ENCODE measurements around the gene ERCC5. TPM values are rescaled to one million over a fixed set of nuclear protein-coding genes. Genes with fewer than 3 reads are reported as not detected.

The ERCC5 gene
- total RNA-seq, 1 experiment from 2014 or later = 37.6 TPM

DNA sequence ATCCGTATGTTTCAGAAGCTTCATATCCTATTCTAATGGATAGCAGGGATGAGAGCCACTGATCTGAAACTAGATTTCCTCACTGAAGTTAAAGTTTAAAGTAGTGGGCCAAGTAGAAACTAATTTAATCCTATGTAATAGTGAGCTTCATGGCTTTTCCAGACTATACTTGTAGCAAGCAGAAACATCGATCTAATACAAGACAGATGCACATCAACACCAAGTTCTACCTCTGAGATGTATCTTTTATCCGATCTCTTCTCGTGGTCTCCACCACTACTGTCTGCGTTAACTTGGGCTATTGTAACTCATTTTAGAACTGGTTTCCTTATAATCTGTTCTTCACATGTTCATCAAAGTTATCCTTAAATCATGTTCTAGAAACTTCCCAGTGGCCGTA is 3.1 kb downstream of the ERCC5 start:
- intact Hi-C loops (cut with micrococcal nuclease; ENCODE audit: unreplicated experiment) = loop anchor here (1.0 to 5.0 kb wide), 2 partner anchors 197 to 269 kb away; no protein-coding TSS in a partner anchor
- Histone ChIP-seq H3K9me3 (ENCODE audit: low read depth, low read length, poor library complexity, severe bottlenecking) (no peaks in the 10 kb centered on the region), H3K4me1 (ENCODE audit: insufficient read depth, low read length, poor library complexity, severe bottlenecking) (peaks cover 9% of the 10 kb centered on the region), H3K27ac (ENCODE audit: low read depth, low read length, poor library complexity, severe bottlenecking) (no peak overlapping the region), H3K36me3 (ENCODE audit: insufficient read depth, low read length, poor library complexity, severe bottlenecking) (peaks cover 2% of the 10 kb centered on the region), H3K4me3 (ENCODE audit: low read depth, low read length, poor library complexity, severe bottlenecking) (no peak overlapping the region), H3K27me3 (replicated peaks; ENCODE audit: insufficient read depth, low read depth, low read length, poor library complexity) (no peaks in the 10 kb centered on the region)
- POLR2A ChIA-PET (ENCODE audit: low non-redundant PET) = interaction anchor here (0.7 kb wide), 1 partner anchor 15 kb away, joined by 6 read pairs; no protein-coding TSS in a partner anchor
- no peak for DNase-seq (ENCODE audit: low spot score)
- TF ChIP-seq EZH2 (IDR thresholded peaks at IDR 0.05; ENCODE audit: borderline replicate concordance, low read depth, low read length, poor library complexity, severe bottlenecking) = no peak
- TF ChIP-seq, protein P1, sequence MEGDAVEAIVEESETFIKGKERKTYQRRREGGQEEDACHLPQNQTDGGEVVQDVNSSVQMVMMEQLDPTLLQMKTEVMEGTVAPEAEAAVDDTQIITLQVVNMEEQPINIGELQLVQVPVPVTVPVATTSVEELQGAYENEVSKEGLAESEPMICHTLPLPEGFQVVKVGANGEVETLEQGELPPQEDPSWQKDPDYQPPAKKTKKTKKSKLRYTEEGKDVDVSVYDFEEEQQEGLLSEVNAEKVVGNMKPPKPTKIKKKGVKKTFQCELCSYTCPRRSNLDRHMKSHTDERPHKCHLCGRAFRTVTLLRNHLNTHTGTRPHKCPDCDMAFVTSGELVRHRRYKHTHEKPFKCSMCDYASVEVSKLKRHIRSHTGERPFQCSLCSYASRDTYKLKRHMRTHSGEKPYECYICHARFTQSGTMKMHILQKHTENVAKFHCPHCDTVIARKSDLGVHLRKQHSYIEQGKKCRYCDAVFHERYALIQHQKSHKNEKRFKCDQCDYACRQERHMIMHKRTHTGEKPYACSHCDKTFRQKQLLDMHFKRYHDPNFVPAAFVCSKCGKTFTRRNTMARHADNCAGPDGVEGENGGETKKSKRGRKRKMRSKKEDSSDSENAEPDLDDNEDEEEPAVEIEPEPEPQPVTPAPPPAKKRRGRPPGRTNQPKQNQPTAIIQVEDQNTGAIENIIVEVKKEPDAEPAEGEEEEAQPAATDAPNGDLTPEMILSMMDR (conservative IDR thresholded peaks at IDR 0.05; ENCODE audit: low read depth, low read length) = no peak
- CTCF ChIA-PET = no interaction called here
- no TSS peak for BruUV-seq (replicated peaks)

DNA sequence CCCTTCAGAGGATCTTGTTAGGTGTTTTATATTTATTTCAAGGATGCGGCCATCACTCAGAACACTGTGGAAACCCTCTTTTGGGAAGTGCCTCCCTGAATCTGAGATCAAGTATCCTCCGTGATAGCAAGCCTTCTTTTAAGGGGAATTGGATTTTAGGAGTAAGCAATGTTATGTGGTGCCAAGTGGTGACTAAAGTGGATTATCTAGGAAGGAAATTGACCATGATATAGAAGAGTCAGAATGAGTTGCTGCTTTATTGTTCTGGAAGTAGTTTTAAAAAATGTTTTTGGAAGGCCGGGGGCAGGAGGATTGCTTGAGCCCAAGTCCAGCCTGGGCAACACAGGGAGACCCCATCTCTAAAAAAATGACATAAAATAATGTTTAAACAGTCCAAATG is 6.7 kb downstream of the ERCC5 start:
- intact Hi-C loops (cut with micrococcal nuclease; ENCODE audit: unreplicated experiment) = no loop called here
- no peaks in the 10 kb centered on the region for H3K9me3 ChIP-seq (ENCODE audit: low read depth, low read length, poor library complexity, severe bottlenecking)
- no peak overlapping the region for H3K4me3 ChIP-seq (ENCODE audit: low read depth, low read length, poor library complexity, severe bottlenecking)
- POLR2A ChIA-PET (ENCODE audit: low non-redundant PET) = no interaction called here
- H3K27me3 ChIP-seq (replicated peaks; ENCODE audit: insufficient read depth, low read depth, low read length, poor library complexity) = no peaks in the 10 kb centered on the region
- CTCF ChIA-PET = no interaction called here
- no peak for DNase-seq (ENCODE audit: low spot score)
- peaks cover 6% of the 10 kb centered on the region for H3K4me1 ChIP-seq (ENCODE audit: insufficient read depth, low read length, poor library complexity, severe bottlenecking)
- TF ChIP-seq, protein P1 (conservative IDR thresholded peaks at IDR 0.05; ENCODE audit: low read depth, low read length) = no peak
- no peak for TF ChIP-seq EZH2 (IDR thresholded peaks at IDR 0.05; ENCODE audit: borderline replicate concordance, low read depth, low read length, poor library complexity, severe bottlenecking)
- H3K36me3 ChIP-seq (ENCODE audit: insufficient read depth, low read length, poor library complexity, severe bottlenecking) = peaks cover 17% of the 10 kb centered on the region
- H3K27ac ChIP-seq (ENCODE audit: low read depth, low read length, poor library complexity, severe bottlenecking) = no peak overlapping the region
- no TSS peak for BruUV-seq (replicated peaks)

DNA sequence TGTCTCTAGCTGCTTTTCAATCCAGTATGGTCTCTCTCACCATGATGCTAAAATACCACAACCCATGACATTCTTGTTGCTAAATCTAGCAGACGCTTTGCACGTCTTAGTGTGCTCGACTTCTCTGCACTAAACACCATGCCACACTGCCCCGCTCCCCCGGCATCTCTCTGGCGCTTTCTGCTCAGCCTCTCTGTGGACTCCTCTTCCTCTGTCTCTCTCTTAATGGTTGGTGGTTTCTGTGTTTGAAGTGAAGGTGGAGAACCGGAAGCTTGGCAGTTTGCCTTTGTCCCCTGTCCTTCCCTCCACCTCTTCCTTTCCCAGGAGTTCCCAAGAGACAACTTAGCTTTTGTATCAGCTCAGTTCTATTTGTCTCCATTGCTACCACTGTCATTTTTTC is 8.8 kb downstream of the ERCC5 start:
- intact Hi-C loops (cut with micrococcal nuclease; ENCODE audit: unreplicated experiment) = no loop called here
- Histone ChIP-seq H3K4me3 (ENCODE audit: low read depth, low read length, poor library complexity, severe bottlenecking) (no peak overlapping the region), H3K9me3 (ENCODE audit: low read depth, low read length, poor library complexity, severe bottlenecking) (no peaks in the 10 kb centered on the region), H3K27me3 (replicated peaks; ENCODE audit: insufficient read depth, low read depth, low read length, poor library complexity) (no peaks in the 10 kb centered on the region), H3K4me1 (ENCODE audit: insufficient read depth, low read length, poor library complexity, severe bottlenecking) (no peaks in the 10 kb centered on the region), H3K36me3 (ENCODE audit: insufficient read depth, low read length, poor library complexity, severe bottlenecking) (peaks cover 38% of the 10 kb centered on the region), H3K27ac (ENCODE audit: low read depth, low read length, poor library complexity, severe bottlenecking) (no peak overlapping the region)
- POLR2A ChIA-PET (ENCODE audit: low non-redundant PET) = interaction anchor here (0.6 kb wide), 1 partner anchor 10 kb away, joined by 3 read pairs; no protein-coding TSS in a partner anchor
- TF ChIP-seq, protein P1 (conservative IDR thresholded peaks at IDR 0.05; ENCODE audit: low read depth, low read length) = no peak
- CTCF ChIA-PET = interaction anchor here (0.7 kb wide), 1 partner anchor 81 kb away, joined by 4 read pairs; no protein-coding TSS in a partner anchor
- DNase-seq (ENCODE audit: low spot score) = no peak
- BruUV-seq (replicated peaks) = no TSS peak

Data from A673 (cell line).